Measurements from ENCODE around the gene SLC4A11. TPM values are rescaled to one million over a fixed set of nuclear protein-coding genes. Genes with fewer than 3 reads are reported as not detected.

The SLC4A11 gene
- total and polyA plus RNA-seq, 7 donors = 0.10 to 1.4 (median 0.44) TPM

DNA sequence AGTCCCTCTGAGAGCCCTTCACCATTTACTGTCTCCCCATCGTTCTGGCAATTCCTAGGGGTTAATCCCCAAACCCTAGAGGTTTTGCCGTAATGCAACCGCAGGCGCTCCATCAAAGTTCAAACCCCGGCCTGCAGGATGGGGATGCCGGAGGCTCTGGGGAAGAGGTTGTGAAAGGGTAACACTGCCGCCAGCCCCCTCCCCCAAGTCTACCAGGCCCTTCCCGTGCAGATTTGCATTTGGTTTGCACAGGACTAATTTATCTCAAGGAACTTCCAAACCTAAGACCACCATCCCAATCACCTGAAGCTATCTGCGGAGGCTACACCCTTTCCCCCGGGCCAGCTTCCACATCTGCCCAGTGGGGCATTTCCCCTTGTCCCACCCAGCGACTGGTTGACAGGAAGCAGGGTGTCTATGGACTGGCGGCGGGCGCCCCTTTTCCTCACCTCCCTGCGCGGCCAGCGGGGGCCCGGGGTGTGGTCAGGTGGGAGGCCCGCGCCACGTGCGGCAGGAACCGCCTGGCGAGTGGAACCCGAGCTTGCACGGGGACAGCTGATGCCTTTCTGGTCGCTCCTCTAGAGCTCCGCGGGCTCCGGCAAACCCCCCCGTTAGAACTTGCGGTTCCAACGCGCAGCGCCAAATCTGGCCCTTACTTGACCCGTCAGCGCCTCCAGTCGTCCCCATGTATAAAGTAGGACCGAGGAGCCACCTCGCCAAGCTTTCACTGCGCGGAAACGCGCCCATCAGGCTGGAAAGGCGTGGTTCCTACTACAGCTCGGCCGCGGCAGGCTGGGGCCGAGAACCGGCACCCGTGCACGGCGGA lies 9.4 kb upstream of the SLC4A11 start:
- H3K27ac ChIP-seq = no peak overlapping the region
- peaks cover 6 to 24% of the 10 kb centered on the region in 2 donors for H3K36me3 ChIP-seq (ENCODE audit: insufficient read depth in 1 of 2, low read depth in 1 of 2)
- no peaks in the 10 kb centered on the region for H3K9me3 ChIP-seq
- intact Hi-C loops (cut with DNase I) = loop anchor here in 1 of 2 donors (5.0 kb wide), 1 partner anchor 131 kb away; no protein-coding TSS in a partner anchor
- no peaks in the 10 kb centered on the region for H3K27me3 ChIP-seq (ENCODE audit: insufficient read depth in 3 of 3, low read length in 2 of 3)
- peak overlapping the region; percentile 47 for H3K4me3 ChIP-seq
- peaks cover 16% of the 10 kb centered on the region for H3K4me1 ChIP-seq
- ATAC-seq = peak; percentile 62 to 88 (median 82)
- TF ChIP-seq, protein P1, sequence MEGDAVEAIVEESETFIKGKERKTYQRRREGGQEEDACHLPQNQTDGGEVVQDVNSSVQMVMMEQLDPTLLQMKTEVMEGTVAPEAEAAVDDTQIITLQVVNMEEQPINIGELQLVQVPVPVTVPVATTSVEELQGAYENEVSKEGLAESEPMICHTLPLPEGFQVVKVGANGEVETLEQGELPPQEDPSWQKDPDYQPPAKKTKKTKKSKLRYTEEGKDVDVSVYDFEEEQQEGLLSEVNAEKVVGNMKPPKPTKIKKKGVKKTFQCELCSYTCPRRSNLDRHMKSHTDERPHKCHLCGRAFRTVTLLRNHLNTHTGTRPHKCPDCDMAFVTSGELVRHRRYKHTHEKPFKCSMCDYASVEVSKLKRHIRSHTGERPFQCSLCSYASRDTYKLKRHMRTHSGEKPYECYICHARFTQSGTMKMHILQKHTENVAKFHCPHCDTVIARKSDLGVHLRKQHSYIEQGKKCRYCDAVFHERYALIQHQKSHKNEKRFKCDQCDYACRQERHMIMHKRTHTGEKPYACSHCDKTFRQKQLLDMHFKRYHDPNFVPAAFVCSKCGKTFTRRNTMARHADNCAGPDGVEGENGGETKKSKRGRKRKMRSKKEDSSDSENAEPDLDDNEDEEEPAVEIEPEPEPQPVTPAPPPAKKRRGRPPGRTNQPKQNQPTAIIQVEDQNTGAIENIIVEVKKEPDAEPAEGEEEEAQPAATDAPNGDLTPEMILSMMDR (IDR thresholded peaks at IDR 0.05) = peak; percentile 17
- WGBS, 3 donors = 8 to 10% (median 8%) methylated on average over 53 of the region's 53 CpGs
- peak; percentile 50 to 78 for DNase-seq

DNA sequence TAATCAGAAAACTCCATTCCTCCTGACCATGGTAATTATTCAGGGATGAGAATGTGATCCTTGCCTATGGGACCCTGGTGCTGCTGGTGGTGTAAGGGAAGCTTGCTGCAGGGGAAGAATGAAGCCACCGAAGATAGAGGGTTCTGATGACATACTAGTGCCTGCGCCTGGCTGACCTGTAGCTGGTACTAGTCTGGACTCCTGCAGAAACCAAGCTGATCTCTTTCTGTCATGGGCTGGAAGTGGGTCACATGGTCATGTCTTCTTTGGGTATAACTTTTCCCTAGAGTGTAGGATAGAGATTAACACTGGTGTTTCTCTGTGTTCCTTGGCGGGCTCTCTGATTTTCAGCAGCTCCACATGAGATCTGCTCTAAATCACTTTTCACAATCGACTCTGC lies 8.6 kb upstream of the SLC4A11 start:
- Histone ChIP-seq H3K4me3 (no peak overlapping the region), H3K9me3 (no peaks in the 10 kb centered on the region), H3K4me1 (peaks cover 16% of the 10 kb centered on the region), H3K27ac (no peak overlapping the region), H3K36me3 (ENCODE audit: insufficient read depth in 1 of 2, low read depth in 1 of 2) (peaks cover 6 to 16% of the 10 kb centered on the region in 2 donors), H3K27me3 (ENCODE audit: insufficient read depth in 3 of 3, low read length in 2 of 3) (peaks cover 0 to 2% (median 0%) of the 10 kb centered on the region in 3 donors)
- intact Hi-C loops (cut with DNase I) = loop anchor here in 1 of 2 donors (5.0 kb wide), 1 partner anchor 130 kb away; no protein-coding TSS in a partner anchor
- WGBS, 3 donors = 39 to 53% (median 51%) methylated on average over 4 of the region's 4 CpGs
- DNase-seq (no peak), ATAC-seq (peak in 1 of 4 donors; percentile 30)
- TF ChIP-seq, protein P1 (IDR thresholded peaks at IDR 0.05) = no peak

DNA sequence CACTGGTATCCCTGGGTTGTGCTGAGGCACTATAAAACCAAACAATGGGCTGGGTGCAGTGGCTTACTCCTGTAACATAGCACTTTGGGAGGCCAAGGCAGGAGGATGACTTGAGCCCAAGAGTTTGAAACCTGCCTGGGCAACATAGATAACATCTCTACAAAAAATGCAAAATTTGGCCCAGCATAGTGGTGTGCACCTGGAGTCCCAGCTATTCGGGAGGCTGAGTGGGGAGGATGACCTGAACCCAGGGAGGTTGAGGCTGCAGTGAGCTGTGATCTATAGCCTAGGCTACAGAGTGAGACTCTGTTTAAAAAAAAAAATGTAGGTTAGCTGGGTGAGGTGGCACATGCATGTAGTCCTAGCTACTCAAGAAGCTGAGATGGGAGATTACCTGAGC lies 7.7 kb upstream of the SLC4A11 start:
- H3K36me3 ChIP-seq (ENCODE audit: insufficient read depth in 1 of 2, low read depth in 1 of 2) = peaks cover 0 to 8% of the 10 kb centered on the region in 2 donors
- no peak for DNase-seq
- peaks cover 0 to 2% (median 0%) of the 10 kb centered on the region in 3 donors for H3K27me3 ChIP-seq (ENCODE audit: insufficient read depth in 3 of 3, low read length in 2 of 3)
- no peak overlapping the region for H3K27ac ChIP-seq
- H3K4me3 ChIP-seq = no peak overlapping the region
- WGBS, 3 donors = 89 to 93% (median 91%) methylated on average over 1 of the region's 1 CpG
- peaks cover 16% of the 10 kb centered on the region for H3K4me1 ChIP-seq
- H3K9me3 ChIP-seq = no peaks in the 10 kb centered on the region
- ATAC-seq = no peak
- TF ChIP-seq, protein P1 (IDR thresholded peaks at IDR 0.05) = no peak
- intact Hi-C loops (cut with DNase I) = loop anchor here in 1 of 2 donors (5.0 kb wide), 1 partner anchor 129 kb away; no protein-coding TSS in a partner anchor

- Histone ChIP-seq H3K4me3 (no peak overlapping the region), H3K4me1 (peaks cover 16% of the 10 kb centered on the region), H3K27me3 (ENCODE audit: insufficient read depth in 3 of 3, low read length in 2 of 3) (peaks cover 0 to 5% (median 2%) of the 10 kb centered on the region in 3 donors), H3K36me3 (ENCODE audit: insufficient read depth in 1 of 2, low read depth in 1 of 2) (peaks cover 0 to 2% of the 10 kb centered on the region in 2 donors), H3K9me3 (no peaks in the 10 kb centered on the region), H3K27ac (no peak overlapping the region)
- no peak for ATAC-seq
- intact Hi-C loops (cut with DNase I) = loop anchor here in 1 of 2 donors (5.0 kb wide), 1 partner anchor 128 kb away; no protein-coding TSS in a partner anchor
- TF ChIP-seq, protein P1 (IDR thresholded peaks at IDR 0.05) = no peak
- WGBS, 3 donors = 50 to 55% (median 54%) methylated on average over 4 of the region's 4 CpGs
- DNase-seq = no peak
Observed at GRCh38 chr20:3245711-3246110, 6.7 kb upstream of the SLC4A11 start.

Data from psoas muscle (tissue), 8 donors.